ENCODE data around the gene ARMC6.

ARMC6 gene

GRCh38 chr19:19033426-19034203 is at the start of gene ARMC6, which contains the start of gene SUGP2:
Gene ARMC6 (plus strand): TSS chr19:19033603. CDS start chr19:19034210, 607 bp downstream.
Gene SUGP2 (minus strand): TSS chr19:19033517. CDS start chr19:19031071, 2,446 bp downstream.
- DNase-seq (ENCODE audit: low read depth in 2 of 2), result peak; percentile 57 to 62

- DNase-seq (ENCODE audit: low read depth in 2 of 2), result no peak
These were observed 49.2 kb upstream of the ARMC6 start for GRCh38 chr19:18984251-18984650.

- no peak for DNase-seq (ENCODE audit: low read depth in 2 of 2)
These were observed 48.1 kb upstream of the ARMC6 start for GRCh38 chr19:18985257-18985656.

- DNase-seq (ENCODE audit: low read depth in 2 of 2), result no peak
These were observed 45.9 kb upstream of the ARMC6 start for GRCh38 chr19:18987456-18987855.

- no peak for DNase-seq (ENCODE audit: low read depth in 2 of 2)
These were observed 44.1 kb upstream of the ARMC6 start for GRCh38 chr19:18989316-18989715.

GRCh38 chr19:18990128-18990708 is 43.2 kb upstream of the ARMC6 start:
- DNase-seq (ENCODE audit: low read depth in 2 of 2), result no peak

- no peak for DNase-seq (ENCODE audit: low read depth in 2 of 2)
These were observed 42.4 kb upstream of the ARMC6 start for GRCh38 chr19:18991006-18991405.

- DNase-seq (ENCODE audit: low read depth in 2 of 2), result no peak
These were observed 41.9 kb upstream of the ARMC6 start for GRCh38 chr19:18991468-18991867.

GRCh38 chr19:18992696-18993095 is 40.7 kb upstream of the ARMC6 start:
- DNase-seq (ENCODE audit: low read depth in 2 of 2), result no peak

GRCh38 chr19:18993115-18993514 is 40.3 kb upstream of the ARMC6 start:
- no peak for DNase-seq (ENCODE audit: low read depth in 2 of 2)

- DNase-seq (ENCODE audit: low read depth in 2 of 2), result peak; percentile 23 to 25
These were observed 37.6 kb upstream of the ARMC6 start for GRCh38 chr19:18995804-18996241.

- DNase-seq (ENCODE audit: low read depth in 2 of 2), result no peak
These were observed 37.1 kb upstream of the ARMC6 start for GRCh38 chr19:18996351-18996750.

- no peak for DNase-seq (ENCODE audit: low read depth in 2 of 2)
These were observed 36.5 kb upstream of the ARMC6 start for GRCh38 chr19:18996796-18997394.

GRCh38 chr19:18998276-18998675 is 35.1 kb upstream of the ARMC6 start:
- no peak for DNase-seq (ENCODE audit: low read depth in 2 of 2)

GRCh38 chr19:18999016-18999758 is 34.2 kb upstream of the ARMC6 start:
- no peak for DNase-seq (ENCODE audit: low read depth in 2 of 2)

GRCh38 chr19:18999896-19000620 is 33.3 kb upstream of the ARMC6 start:
- DNase-seq (ENCODE audit: low read depth in 2 of 2), result no peak

- no peak for DNase-seq (ENCODE audit: low read depth in 2 of 2)
These were observed 29.3 kb upstream of the ARMC6 start for GRCh38 chr19:19004144-19004543.

- no peak for DNase-seq (ENCODE audit: low read depth in 2 of 2)
These were observed 27.2 kb upstream of the ARMC6 start for GRCh38 chr19:19006213-19006612.

GRCh38 chr19:19009951-19010350 is 23.5 kb upstream of the ARMC6 start:
- no peak for DNase-seq (ENCODE audit: low read depth in 2 of 2)

GRCh38 chr19:19010551-19010950 is 22.9 kb upstream of the ARMC6 start:
- no peak for DNase-seq (ENCODE audit: low read depth in 2 of 2)

GRCh38 chr19:19021115-19021514 is 12.3 kb upstream of the ARMC6 start:
- DNase-seq (ENCODE audit: low read depth in 2 of 2), result peak in 1 of 2 experiments; percentile 19
